NT2/D1 (cell line): Measurements from ENCODE around the gene ELMO1.

ENCODE experiments used
- SUZ12 ChIP-seq: IDR thresholded peaks from 2 replicates; pipeline ENCODE4 v1.6.1; 2011; ENCODE audit not compliant: insufficient read length, insufficient read depth; ENCODE audit errors: extremely low read depth
- YY1 ChIP-seq: IDR thresholded peaks from 2 replicates; pipeline ENCODE4 v1.6.1; 2011; ENCODE audit not compliant: insufficient read length, insufficient read depth

DNA sequence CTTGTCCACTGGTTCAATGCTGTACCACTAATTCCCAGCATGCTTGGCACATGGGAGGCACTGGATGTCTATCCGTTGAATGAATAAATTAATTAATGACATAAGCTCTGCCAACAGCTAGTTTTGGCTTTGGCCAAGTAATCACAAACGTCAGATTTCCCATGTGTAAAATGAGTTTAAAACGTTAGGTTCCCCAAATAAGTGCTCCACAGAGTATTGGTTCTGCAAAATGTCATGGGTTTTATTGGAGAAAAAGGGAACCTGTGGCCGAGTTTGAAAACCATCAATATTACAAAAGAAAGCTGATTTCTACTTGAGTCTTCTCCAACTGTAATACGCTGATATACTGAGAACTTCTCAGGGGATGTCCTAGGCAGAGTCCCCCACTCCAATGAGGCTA, 23.2 kb downstream of the ELMO1 start:
- TF ChIP-seq YY1 (no peak), SUZ12 (no peak)
